ENCODE results near the gene CEACAM6. TPM values are rescaled to one million over a fixed set of nuclear protein-coding genes. Genes with fewer than 3 reads are reported as not detected.
"Not testable (repeated sequence)": the region's sequence is repeated elsewhere in the genome, so short reads cannot be mapped to it uniquely, and the experiment has no call there.

CEACAM6 gene
- total and polyA plus RNA-seq, 2 donors (not counting 1 experiment from before 2014, with no cell fraction given): not detected

DNA sequence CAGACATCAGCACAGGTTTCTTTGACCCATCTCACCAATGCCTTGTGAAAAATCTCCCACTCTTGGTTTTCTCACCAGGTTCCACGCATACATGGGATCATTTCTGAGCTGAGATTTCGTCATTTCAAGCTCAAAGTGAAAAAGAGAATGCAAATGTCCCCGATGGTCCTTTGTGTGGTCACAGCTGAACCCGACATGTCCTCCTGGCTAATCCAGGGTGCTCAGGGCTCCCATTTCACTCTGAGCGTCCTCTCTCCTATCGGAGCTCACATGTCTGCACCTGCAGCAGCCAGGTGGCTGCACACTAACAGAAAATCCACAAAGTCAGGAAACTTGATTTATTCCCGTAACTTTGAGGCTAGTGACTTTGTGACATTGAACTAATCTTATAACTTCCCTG lies 31.7 kb downstream of the CEACAM6 start:
- Histone ChIP-seq H3K27me3 (replicated peaks in 1 of 4; ENCODE audit: control extremely low read depth in 1 of 4, control insufficient read depth in 3 of 4, insufficient read depth in 4 of 4, low read length in 3 of 4) (peaks cover 0 to 10% (median 0%) of the 10 kb centered on the region in 4 experiments), H2AFZ (ENCODE audit: insufficient read depth, low read depth, low read length, poor library complexity, severe bottlenecking) (no peak overlapping the region), H3K4me1 (ENCODE audit: control insufficient read depth in 2 of 2, insufficient read depth in 2 of 2, low read length in 2 of 2) (peaks cover 24 to 26% of the 10 kb centered on the region in 2 donors), H3K4me2 (replicated peaks; ENCODE audit: low read depth, low read length, poor library complexity, severe bottlenecking) (no peak overlapping the region), H4K20me1 (ENCODE audit: control insufficient read depth, insufficient read depth, low read length, poor library complexity, severe bottlenecking) (no peaks in the 10 kb centered on the region), H3K9ac (ENCODE audit: low read length) (no peak overlapping the region), H3K36me3 (replicated peaks in 1 of 2; ENCODE audit: control extremely low read depth in 1 of 2, control insufficient read depth in 1 of 2, extremely low read depth in 1 of 2, insufficient read depth in 2 of 2, low read length in 1 of 2) (no peaks in the 10 kb centered on the region), H3K9me3 (ENCODE audit: control extremely low read depth in 1 of 3, control insufficient read depth in 2 of 3, insufficient read depth in 1 of 3, low read length in 2 of 3) (no peaks in the 10 kb centered on the region), H3K4me3 (ENCODE audit: control extremely low read depth in 1 of 5, extremely low read depth in 1 of 5, insufficient read depth in 1 of 5, low read depth in 2 of 5, low read length in 4 of 5) (no peak overlapping the region), H3K27ac (ENCODE audit: low read length in 2 of 2) (no peak overlapping the region), H3K79me2 (ENCODE audit: control insufficient read depth, insufficient read depth, low read length) (no peaks in the 10 kb centered on the region)
- WGBS (ENCODE audit: insufficient coverage): 78% methylated on average over 6 of the region's 7 CpGs
- intact Hi-C loops (cut with micrococcal nuclease): no loop called here
- peaks cover 40% of the 10 kb centered on the region for H3K27me3 Mint-ChIP-seq
- no peak overlapping the region for H3K27ac Mint-ChIP-seq
- H3K9me3 Mint-ChIP-seq (ENCODE audit: insufficient read depth): no peaks in the 10 kb centered on the region
- ChIA-PET POLR2A (no interaction called here), CTCF (interaction anchor here (0.6 to 5.3 kb wide), 5 partner anchors 9 to 39 kb away, joined by 3 to 114 read pairs (median 3); partner anchors contain the start of gene CEACAM6)
- H3K4me3 Mint-ChIP-seq: no peak overlapping the region
- DNase-seq (no peak), ATAC-seq (ENCODE audit: low read depth) (no peak)
- H3K4me1 Mint-ChIP-seq: peaks cover 25% of the 10 kb centered on the region
- TF ChIP-seq, protein P1, sequence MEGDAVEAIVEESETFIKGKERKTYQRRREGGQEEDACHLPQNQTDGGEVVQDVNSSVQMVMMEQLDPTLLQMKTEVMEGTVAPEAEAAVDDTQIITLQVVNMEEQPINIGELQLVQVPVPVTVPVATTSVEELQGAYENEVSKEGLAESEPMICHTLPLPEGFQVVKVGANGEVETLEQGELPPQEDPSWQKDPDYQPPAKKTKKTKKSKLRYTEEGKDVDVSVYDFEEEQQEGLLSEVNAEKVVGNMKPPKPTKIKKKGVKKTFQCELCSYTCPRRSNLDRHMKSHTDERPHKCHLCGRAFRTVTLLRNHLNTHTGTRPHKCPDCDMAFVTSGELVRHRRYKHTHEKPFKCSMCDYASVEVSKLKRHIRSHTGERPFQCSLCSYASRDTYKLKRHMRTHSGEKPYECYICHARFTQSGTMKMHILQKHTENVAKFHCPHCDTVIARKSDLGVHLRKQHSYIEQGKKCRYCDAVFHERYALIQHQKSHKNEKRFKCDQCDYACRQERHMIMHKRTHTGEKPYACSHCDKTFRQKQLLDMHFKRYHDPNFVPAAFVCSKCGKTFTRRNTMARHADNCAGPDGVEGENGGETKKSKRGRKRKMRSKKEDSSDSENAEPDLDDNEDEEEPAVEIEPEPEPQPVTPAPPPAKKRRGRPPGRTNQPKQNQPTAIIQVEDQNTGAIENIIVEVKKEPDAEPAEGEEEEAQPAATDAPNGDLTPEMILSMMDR (IDR thresholded peaks at IDR 0.05): no peak
- no peak for TF ChIP-seq EZH2 (IDR thresholded peaks at IDR 0.05; ENCODE audit: borderline replicate concordance, insufficient read depth, low read depth, low read length, poor library complexity, severe bottlenecking)

DNA sequence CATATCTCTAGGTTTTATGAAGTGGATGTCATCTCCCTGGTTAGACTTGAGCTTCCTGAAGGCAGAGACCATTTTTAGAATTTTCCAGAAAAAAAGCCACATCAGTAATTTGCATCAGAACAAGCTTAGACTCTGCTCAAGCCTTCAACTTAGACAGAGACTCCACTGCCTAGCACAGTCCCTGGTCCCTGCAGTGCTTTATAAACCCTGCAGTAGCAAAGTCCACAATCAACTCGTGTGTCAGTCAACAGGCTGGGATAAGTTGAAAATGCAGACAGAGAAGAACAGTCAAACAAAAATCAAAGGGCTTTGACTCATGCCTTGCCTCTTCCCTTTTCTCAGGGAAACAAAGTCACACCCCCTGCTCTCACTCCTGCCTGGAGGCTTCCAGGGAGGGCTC lies 33.2 kb downstream of the CEACAM6 start:
- POLR2A ChIA-PET; H3K79me2 ChIP-seq (ENCODE audit: control insufficient read depth, insufficient read depth, low read length); H3K4me2 ChIP-seq (replicated peaks; ENCODE audit: low read depth, low read length, poor library complexity, severe bottlenecking); H3K36me3 ChIP-seq (replicated peaks in 1 of 2; ENCODE audit: control extremely low read depth in 1 of 2, control insufficient read depth in 1 of 2, extremely low read depth in 1 of 2, insufficient read depth in 2 of 2, low read length in 1 of 2); DNase-seq; ATAC-seq (ENCODE audit: low read depth); H3K27ac ChIP-seq (ENCODE audit: low read length in 2 of 2); H3K9me3 ChIP-seq (ENCODE audit: control extremely low read depth in 1 of 3, control insufficient read depth in 2 of 3, insufficient read depth in 1 of 3, low read length in 2 of 3); H3K9me3 Mint-ChIP-seq (ENCODE audit: insufficient read depth); intact Hi-C loops (cut with micrococcal nuclease); H3K4me3 ChIP-seq (ENCODE audit: control extremely low read depth in 1 of 5, extremely low read depth in 1 of 5, insufficient read depth in 1 of 5, low read depth in 2 of 5, low read length in 4 of 5); H3K4me3 Mint-ChIP-seq; H3K27ac Mint-ChIP-seq; H2AFZ ChIP-seq (ENCODE audit: insufficient read depth, low read depth, low read length, poor library complexity, severe bottlenecking); H4K20me1 ChIP-seq (ENCODE audit: control insufficient read depth, insufficient read depth, low read length, poor library complexity, severe bottlenecking); H3K9ac ChIP-seq (ENCODE audit: low read length): not testable (repeated sequence)
- no CpG with 5 or more reads among the region's 1 CpG for WGBS (ENCODE audit: insufficient coverage)
- CTCF ChIA-PET: interaction anchor here (2.2 kb wide), 1 partner anchor 35 kb away, joined by 8 read pairs; no protein-coding TSS in a partner anchor
- H3K27me3 Mint-ChIP-seq: peaks cover 51% of the 10 kb centered on the region
- peaks cover 22% of the 10 kb centered on the region for H3K4me1 Mint-ChIP-seq
- Histone ChIP-seq H3K27me3 (replicated peaks in 1 of 4; ENCODE audit: control extremely low read depth in 1 of 4, control insufficient read depth in 3 of 4, insufficient read depth in 4 of 4, low read length in 3 of 4) (peaks cover 0 to 13% (median 4%) of the 10 kb centered on the region in 4 experiments), H3K4me1 (ENCODE audit: control insufficient read depth in 2 of 2, insufficient read depth in 2 of 2, low read length in 2 of 2) (peaks cover 23 to 24% of the 10 kb centered on the region in 2 donors)

DNA sequence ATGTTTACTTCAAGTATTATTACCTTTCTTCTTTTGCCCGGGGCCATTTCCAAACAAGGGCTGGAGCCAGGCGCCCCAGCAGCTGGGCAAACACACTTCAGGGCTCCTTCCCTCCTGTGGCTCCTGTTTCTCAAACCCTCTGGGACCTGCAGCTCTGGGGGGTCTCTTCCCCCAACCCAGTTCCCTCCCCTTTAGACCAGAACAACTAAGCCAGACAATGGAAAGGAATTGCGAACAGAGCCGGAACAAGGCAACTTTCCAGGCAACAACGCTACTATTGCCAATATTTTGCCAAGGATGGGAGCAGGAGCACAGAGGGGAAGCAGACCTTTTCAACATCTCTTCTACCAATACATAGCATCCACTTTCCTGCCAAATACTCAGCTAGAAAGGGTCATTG lies 33.7 kb downstream of the CEACAM6 start:
- peaks cover 18 to 19% of the 10 kb centered on the region in 2 donors for H3K4me1 ChIP-seq (ENCODE audit: control insufficient read depth in 2 of 2, insufficient read depth in 2 of 2, low read length in 2 of 2)
- H3K4me3 ChIP-seq (ENCODE audit: control extremely low read depth in 1 of 5, extremely low read depth in 1 of 5, insufficient read depth in 1 of 5, low read depth in 2 of 5, low read length in 4 of 5); H3K27ac ChIP-seq (ENCODE audit: low read length in 2 of 2); H2AFZ ChIP-seq (ENCODE audit: insufficient read depth, low read depth, low read length, poor library complexity, severe bottlenecking); H3K79me2 ChIP-seq (ENCODE audit: control insufficient read depth, insufficient read depth, low read length); DNase-seq; H4K20me1 ChIP-seq (ENCODE audit: control insufficient read depth, insufficient read depth, low read length, poor library complexity, severe bottlenecking); ATAC-seq (ENCODE audit: low read depth); intact Hi-C loops (cut with micrococcal nuclease); H3K9ac ChIP-seq (ENCODE audit: low read length); H3K27ac Mint-ChIP-seq; H3K4me2 ChIP-seq (replicated peaks; ENCODE audit: low read depth, low read length, poor library complexity, severe bottlenecking); H3K9me3 Mint-ChIP-seq (ENCODE audit: insufficient read depth); H3K4me3 Mint-ChIP-seq; H3K9me3 ChIP-seq (ENCODE audit: control extremely low read depth in 1 of 3, control insufficient read depth in 2 of 3, insufficient read depth in 1 of 3, low read length in 2 of 3); POLR2A ChIA-PET; H3K36me3 ChIP-seq (replicated peaks in 1 of 2; ENCODE audit: control extremely low read depth in 1 of 2, control insufficient read depth in 1 of 2, extremely low read depth in 1 of 2, insufficient read depth in 2 of 2, low read length in 1 of 2): not testable (repeated sequence)
- peaks cover 19% of the 10 kb centered on the region for H3K4me1 Mint-ChIP-seq
- peaks cover 51% of the 10 kb centered on the region for H3K27me3 Mint-ChIP-seq
- 94% methylated on average over 2 of the region's 5 CpGs for WGBS (ENCODE audit: insufficient coverage)
- CTCF ChIA-PET: interaction anchor here (0.7 to 2.2 kb wide), 3 partner anchors 29 to 85 kb away, joined by 3 to 8 read pairs (median 6); no protein-coding TSS in a partner anchor
- H3K27me3 ChIP-seq (replicated peaks in 1 of 4; ENCODE audit: control extremely low read depth in 1 of 4, control insufficient read depth in 3 of 4, insufficient read depth in 4 of 4, low read length in 3 of 4): peaks cover 0 to 13% (median 4%) of the 10 kb centered on the region in 4 experiments
